Lower leg skin (tissue), 4 donors: Measurements from ENCODE around the gene FDXR. TPM values are rescaled to one million over a fixed set of nuclear protein-coding genes. Genes with fewer than 3 reads are reported as not detected.

Experiments used
- DNase-seq, 2 donors: peaks; one replicate each; pipeline ENCODE4 v3.0.0-alpha.2; 2019; ENCODE audit warnings: low spot score in 2 of 2
- H3K4me3 ChIP-seq: fragments of 200-600 bp; sonication (generic); 2 replicates; pipeline ENCODE4 v1.5.1; 2017; ENCODE audit warnings: mild to moderate bottlenecking, low read depth; ENCODE audit not compliant: poor library complexity, severe bottlenecking
- POLR2A ChIP-seq, 2 donors: fragments of 450-650 bp; IDR thresholded peaks; one replicate each; pipeline ENCODE4 v1.6.1; 2016 to 2017; ENCODE audit warnings: antibody characterized with exemption in 2 of 2, mild to moderate bottlenecking in 1 of 2, moderate library complexity in 1 of 2
- WGBS, 2 donors: methylation state at CpG; one replicate each; pipeline ENCODE4 v1.1.5; 2018; 5-methylcytosine and 5-hydroxymethylcytosine counted together
- intact Hi-C: fragments of 100-400 bp; cut with DNase I; formaldehyde crosslinking; loops from one replicate; pipeline ENCODE4 v1.15.0; 2023; ENCODE audit warnings: low total_unique reads
- total RNA-seq, 4 donors: library from RNA; depleted of rRNA; stranded (reverse); fragments of >200 nt; gene quantifications; one replicate each; pipeline ENCODE4 v1.1.0, GENCODE V29; 2016
- TF ChIP-seq, protein P1 (sequence below), 3 donors: fragments of 450-650 bp; IDR thresholded peaks; one replicate each; pipeline ENCODE4 v1.5.1; 2016; ENCODE audit warnings: antibody characterized with exemption in 3 of 3, mild to moderate bottlenecking in 3 of 3, moderate library complexity in 2 of 3

Gene FDXR
- total RNA-seq, 4 donors from 2014 or later, result 21.9 to 28.0 (median 24.6) TPM

DNA sequence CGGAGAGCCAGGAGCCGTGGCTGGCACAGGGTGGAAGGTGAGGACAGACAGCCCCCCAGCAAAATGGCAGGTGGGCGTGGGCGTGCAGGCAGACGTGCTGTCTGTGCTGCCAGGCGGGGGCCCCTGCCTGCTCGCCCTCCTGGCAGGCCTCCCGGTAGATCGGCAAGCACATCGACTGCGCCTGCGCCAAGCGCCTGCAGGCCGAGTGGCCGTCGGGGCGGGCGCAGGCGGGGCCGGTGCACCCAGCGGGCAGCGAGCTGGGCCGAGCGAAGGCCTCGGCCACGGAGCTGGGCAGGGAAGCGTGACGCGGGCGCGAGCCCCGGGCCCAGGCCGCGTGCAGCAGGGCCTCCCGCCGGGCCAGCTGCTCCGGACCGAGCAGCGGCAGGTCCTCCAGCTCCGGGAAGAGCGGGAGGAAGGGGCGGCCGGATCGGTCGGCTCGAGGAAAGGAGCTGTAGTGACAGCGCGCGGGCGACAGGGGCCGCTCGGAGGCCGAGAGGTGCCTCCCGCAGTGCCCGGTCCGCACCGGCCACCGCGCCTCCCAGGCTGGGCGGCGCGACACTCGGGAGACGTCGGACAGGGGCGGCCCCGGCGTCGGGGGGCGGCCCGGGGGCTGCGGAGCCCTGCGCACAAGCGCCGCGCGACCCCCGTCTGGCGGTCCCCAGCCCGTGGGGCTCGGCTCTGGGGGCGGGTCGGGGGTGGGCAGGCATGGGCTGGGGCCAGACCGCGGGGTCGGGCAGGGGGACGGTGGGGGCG, 30.0 kb downstream of the FDXR start:
- TF ChIP-seq, protein P1, sequence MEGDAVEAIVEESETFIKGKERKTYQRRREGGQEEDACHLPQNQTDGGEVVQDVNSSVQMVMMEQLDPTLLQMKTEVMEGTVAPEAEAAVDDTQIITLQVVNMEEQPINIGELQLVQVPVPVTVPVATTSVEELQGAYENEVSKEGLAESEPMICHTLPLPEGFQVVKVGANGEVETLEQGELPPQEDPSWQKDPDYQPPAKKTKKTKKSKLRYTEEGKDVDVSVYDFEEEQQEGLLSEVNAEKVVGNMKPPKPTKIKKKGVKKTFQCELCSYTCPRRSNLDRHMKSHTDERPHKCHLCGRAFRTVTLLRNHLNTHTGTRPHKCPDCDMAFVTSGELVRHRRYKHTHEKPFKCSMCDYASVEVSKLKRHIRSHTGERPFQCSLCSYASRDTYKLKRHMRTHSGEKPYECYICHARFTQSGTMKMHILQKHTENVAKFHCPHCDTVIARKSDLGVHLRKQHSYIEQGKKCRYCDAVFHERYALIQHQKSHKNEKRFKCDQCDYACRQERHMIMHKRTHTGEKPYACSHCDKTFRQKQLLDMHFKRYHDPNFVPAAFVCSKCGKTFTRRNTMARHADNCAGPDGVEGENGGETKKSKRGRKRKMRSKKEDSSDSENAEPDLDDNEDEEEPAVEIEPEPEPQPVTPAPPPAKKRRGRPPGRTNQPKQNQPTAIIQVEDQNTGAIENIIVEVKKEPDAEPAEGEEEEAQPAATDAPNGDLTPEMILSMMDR (IDR thresholded peaks at IDR 0.05), result no peak
- TF ChIP-seq POLR2A (IDR thresholded peaks at IDR 0.05), result no peak
- no peak overlapping the region for H3K4me3 ChIP-seq
- 0 to 1% methylated on average over 4 to 39 of the region's 88 CpGs for WGBS, 2 donors
- no peak for DNase-seq
- intact Hi-C loops, result no loop called here

DNA sequence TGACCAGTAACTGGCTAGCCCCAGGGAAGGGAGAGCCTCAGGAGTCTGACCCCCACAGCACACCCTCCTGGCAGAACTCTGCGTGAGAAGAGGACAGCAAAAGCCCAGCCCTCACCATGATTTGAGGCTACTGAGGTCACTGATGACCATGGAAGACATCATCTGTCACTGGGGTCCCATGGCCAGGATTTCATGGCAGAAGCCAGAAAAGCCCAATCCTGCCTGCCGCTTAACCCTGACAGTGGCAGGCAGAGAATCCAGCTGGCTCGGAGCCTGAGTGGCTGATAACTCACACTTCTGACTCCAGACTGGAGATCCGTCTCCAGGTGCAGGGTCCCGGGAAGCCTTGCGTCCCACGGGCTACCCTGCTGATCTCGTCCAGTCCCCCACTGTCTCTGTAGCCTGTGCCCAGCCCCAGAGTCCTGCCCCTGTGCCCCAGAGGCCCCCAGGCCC, 30.6 kb downstream of the FDXR start:
- no peak overlapping the region for H3K4me3 ChIP-seq
- TF ChIP-seq, protein P1 (IDR thresholded peaks at IDR 0.05), result no peak
- no peak for TF ChIP-seq POLR2A (IDR thresholded peaks at IDR 0.05)
- intact Hi-C loops, result no loop called here
- no peak for DNase-seq
- WGBS, 2 donors, result 41 to 44% methylated on average over 4 to 8 of the region's 8 CpGs

DNA sequence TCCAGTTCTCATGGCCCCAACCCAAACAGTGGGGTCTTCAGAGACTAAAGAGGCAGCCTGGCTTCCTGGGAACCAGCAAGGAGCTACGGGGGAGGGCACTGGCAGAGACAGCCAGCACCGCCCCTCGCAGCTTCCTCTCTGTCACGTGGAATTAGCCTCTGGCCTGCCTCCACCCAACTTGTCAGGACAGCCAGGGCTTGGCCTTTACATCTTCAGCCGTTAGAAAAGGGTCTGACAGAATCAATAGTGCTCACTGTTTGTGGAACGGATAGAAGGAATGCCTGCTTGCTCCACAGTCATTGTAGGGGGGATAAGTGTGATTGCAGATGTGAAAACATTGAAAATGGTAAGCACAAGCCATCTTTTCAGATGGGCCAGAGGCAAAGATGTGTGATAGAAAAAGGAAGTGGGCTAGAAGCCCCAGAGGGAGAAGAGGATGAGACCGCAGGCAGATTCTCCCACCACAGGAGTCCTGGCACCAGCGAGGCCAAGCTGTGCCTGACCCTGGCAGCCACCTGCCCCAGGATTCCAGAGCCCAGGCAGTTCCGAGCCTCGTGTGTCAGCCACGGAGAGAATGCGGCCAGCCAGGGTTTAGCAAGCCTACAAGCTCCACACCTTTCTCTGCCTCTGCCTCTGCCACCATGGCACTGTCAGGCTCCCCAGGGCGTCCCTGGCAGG, 31.7 kb downstream of the FDXR start:
- TF ChIP-seq, protein P1 (IDR thresholded peaks at IDR 0.05), result no peak
- TF ChIP-seq POLR2A (IDR thresholded peaks at IDR 0.05), result no peak
- 18 to 22% methylated on average over 13 of the region's 13 CpGs for WGBS, 2 donors
- H3K4me3 ChIP-seq, result no peak overlapping the region
- DNase-seq, result peak; percentile 58 to 92
- intact Hi-C loops, result no loop called here

DNA sequence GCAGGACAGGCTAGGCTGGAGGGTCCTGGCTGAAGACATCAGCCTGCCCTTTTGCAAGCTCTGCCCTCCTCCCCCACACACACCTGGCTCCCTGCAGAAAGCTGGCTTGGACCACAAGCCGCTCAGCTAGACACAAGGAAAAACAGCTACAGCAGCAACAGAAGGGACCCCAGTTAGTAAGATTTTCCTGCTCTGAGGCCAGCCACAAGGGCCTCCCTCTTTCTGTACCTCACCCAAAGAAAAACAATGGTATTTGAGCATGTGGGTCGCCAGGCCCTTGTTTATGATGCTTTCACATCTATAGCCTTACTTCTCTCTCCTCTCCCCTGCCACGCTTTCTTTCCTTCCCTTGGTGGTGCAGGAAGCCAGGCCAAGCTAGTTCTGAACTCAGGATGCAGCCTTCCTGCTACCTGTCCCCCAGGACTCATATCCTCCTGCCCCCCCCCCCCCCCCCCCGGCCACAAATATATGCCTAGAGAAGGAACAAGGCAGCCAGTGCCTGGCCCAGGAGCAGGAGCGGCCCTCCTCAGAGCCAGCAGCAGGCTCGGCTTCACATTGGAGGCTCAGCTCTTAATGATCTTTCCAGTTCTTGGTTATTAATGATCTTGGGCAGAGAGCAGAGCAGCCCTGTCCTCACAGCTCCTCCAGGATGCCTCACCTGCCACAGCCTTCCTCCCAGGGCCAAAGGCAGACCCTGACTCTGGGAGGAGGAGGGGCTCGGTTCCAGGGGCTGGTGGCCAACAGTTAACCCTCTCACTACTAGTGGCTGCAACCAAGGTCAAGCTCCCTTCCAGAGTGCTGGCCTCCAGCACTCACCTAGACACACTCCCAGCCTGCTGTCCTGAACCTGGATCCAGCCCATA, 32.6 kb downstream of the FDXR start:
- no peak overlapping the region for H3K4me3 ChIP-seq
- no peak for TF ChIP-seq POLR2A (IDR thresholded peaks at IDR 0.05)
- TF ChIP-seq, protein P1 (IDR thresholded peaks at IDR 0.05), result no peak
- no peak for DNase-seq
- 44 to 58% methylated on average over 5 to 7 of the region's 7 CpGs for WGBS, 2 donors
- intact Hi-C loops, result no loop called here

DNA sequence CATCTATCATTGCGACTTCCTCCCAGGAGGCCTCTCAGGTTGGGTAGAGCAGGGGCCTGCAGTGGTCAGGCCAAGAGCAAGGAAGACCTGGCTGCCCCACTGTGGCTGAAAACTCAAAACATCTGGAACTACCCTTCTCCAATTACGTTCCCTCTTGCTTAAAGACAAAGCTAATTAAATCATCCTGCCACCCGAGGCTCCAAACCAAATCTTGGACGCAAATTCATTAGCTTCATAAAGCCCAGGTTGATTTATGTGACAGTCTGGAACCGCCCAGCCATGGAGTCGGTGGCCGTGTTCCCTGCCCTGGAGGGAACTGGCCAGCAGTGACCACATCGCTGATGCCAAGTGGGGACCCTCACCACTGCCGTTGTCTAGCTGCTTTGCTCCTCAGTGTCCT, 34.5 kb downstream of the FDXR start:
- DNase-seq, result no peak
- no peak overlapping the region for H3K4me3 ChIP-seq
- WGBS, 2 donors, result 66 to 74% methylated on average over 9 of the region's 9 CpGs
- TF ChIP-seq POLR2A (IDR thresholded peaks at IDR 0.05), result no peak
- TF ChIP-seq, protein P1 (IDR thresholded peaks at IDR 0.05), result no peak
- intact Hi-C loops, result no loop called here
